Stimulated activated CD8-positive, alpha-beta memory T cell treated with anti-CD3 and anti-CD28 coated beads, Interleukin-4, amount 100 ng/mL, for 48 hours (primary cell): ENCODE data around the gene ALG11.

Experiments
- DNase-seq: peaks from one replicate; pipeline ENCODE4 v3.0.0-alpha.2; 2020

ALG11 gene

DNA sequence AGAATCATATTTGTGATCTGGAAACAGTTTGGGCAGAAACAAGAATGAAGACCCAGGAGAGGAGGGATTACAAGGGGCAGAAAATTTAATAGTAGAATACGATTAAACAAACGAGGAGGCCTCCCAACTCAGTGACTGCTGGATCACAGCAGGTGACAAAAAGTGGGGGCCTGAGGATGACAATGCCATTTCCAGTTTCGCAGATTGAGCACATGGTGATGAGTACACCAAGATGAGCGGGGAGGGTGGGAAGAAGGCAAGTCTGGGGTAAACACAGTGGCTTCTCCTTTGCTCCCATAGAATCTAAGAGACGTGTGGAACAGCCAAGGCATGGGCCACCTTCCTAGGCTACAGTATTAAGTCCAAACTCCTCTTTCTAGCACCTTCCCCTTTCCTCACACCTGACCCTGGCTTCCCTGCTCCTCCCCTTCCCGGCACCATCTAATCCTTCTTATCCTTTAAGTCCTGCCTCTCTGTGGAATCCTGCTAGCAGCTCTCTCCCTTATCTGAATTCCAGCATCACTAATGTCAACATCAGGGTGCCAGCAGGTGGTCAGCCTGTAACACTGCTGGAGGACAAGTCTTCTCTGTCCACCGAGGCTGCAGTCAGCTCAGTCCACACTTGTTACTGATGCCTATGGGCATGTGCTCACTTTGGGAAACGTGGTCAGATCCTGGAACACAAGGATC, 14.4 kb upstream of the ALG11 start:
- DNase-seq = no peak

GRCh38 chr13:51998723-51999509, 13.3 kb upstream of the ALG11 start:
- DNase-seq = no peak

GRCh38 chr13:51999510-51999911, 12.7 kb upstream of the ALG11 start:
- DNase-seq = no peak

DNA sequence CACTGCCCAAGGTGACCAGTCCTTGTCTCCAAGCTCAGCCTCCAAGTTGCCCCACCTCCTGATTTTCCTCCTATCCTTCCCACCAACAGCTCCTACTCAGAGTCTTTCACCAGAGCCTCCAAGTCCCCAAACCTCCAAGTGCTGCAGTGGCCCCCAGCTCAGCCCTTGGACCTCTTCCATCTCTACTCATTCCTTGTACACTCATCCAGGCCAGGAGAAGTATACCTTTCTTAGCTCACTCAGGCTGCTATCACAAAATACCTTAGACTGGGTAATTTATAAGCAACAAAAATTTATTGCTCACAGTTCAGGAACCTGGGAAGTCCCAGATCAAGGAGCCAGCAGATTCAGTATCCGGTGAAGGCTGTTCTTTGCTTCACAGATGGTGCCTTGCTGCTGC, 12.3 kb upstream of the ALG11 start:
- DNase-seq = no peak

DNA sequence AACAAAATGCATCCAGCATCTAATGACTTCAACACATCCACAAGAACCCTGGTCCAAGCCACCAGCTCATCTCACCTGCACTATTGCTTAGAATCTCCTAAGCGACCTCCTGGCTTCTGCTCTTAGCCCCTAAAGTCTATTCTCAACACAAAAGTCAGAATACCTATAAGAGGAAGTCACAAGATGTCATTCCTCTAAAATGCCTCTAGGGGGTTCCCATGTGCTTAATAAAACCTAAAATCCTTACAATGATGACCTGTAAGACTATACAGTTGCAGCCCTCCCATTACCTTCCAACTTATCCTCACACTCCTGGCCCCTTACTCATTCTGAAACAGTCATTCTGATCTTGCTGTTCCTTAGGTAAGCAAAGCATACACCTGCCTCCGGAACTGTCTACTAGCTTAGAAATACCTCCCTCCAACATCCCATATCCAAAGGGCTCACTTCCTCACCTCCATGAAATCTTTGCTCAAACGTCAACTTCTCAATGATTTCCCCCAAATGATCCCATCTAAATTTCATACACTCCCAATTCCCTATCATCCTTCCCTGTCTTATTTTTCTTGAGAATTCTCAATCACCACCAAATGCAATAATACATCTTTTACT, 11.0 kb upstream of the ALG11 start:
- no peak for DNase-seq

DNA sequence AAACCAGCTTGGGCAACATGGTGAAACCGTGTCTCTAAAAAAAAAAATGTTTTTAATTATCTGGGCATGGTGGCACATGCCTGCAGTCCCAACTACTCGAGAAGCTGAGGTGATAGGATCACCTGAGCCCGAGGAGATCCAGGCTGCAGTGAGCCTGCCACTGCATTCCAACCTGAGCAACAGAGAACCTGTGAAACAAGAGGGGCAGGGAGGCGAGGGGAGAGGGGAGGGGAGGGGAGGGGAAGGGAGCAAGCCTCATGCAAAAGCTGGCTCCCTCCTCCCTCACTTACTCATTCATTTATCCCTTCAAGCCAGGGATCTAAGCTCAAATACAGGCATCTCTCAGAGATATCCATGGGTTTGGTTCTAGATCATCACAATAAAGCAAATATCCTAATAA, 9.8 kb upstream of the ALG11 start:
- DNase-seq = no peak

DNA sequence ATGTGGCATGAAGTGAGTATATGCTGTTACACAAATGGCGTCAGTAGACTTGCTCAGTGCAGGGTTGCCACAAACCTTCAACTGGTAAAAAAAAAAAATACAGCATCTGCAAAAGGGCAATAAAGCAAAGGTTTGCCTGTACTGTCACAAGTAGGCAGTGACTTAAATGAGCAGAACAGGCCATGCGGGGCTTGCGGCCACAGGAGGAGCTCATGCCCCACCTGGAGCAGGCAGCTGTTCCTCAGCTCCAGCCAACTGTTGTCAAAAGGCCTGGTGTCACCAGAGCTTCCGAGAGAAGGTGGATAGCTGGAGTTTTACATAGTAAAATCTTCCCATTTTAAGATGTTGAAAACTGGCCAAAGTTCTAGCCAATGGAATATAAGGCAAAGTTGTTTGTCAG, 8.7 kb upstream of the ALG11 start:
- no peak for DNase-seq

GRCh38 chr13:52004511-52005170, 7.6 kb upstream of the ALG11 start:
- no peak for DNase-seq

DNA sequence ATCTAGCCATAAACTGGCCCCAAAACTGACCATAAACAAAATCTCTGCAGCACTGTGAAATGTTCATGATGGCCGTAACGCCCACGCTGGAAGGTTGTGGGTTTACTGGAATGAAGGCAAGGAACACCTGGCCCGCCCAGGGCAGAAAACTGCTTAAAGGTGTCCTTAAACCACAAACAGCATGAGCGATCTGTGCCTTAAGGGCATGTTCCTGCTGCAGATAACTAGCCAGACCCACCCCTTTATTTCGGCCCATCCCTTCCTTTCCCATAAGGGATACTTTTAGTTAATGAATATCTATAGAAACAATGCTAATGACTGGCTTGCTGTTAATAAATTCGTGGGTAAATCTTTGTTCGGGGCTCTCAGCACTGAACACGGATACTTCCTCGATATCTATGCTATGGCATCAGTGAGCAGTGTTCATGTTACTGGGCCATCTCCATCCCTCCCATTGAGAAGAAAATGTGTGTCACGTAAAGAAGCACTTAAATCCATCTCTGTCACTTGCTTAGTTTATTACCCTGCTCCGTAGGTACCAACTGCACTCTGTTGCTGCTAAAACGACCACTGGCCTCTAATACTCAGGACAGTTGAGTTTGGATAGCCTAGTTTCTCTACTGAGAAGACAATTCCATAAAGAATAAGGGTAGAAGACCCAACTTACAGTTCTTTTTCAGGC, 6.2 kb upstream of the ALG11 start:
- no peak for DNase-seq

DNA sequence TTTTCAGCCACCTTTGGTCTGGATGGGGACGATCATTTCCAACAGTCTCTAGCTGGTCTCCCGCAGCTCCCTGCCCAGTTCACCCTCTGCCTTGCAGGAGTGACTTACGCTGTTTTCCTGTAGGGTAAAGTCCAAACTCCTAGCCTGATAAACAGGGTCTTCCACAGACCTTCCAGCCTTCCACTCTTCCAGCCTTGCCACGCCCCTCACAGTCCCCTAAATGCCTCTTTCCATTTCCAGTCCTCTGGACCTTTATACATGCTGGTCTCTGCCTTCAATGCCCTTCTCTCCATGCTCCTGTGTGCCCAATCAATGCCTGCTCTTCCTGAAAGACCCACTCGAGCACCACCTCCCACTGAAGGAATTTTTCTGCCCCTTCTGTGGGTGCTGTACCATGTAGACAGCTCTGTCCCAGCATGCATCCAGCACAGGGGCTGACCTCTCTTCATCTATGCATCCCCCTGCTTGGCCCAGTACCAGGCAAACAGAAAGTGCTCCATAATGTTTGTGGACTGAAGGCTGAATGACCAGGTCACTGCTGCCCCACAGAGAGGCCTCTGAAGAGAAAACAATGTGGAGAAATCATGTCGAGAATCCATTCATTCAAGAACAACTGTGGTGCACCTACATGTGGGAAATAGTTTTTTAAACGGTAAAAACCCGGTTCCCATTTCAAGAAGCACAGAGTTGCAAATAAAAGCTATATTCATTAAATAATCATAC, 5.5 kb upstream of the ALG11 start:
- DNase-seq = no peak

- DNase-seq = no peak
Measured at GRCh38 chr13:52009946-52010345, 2.3 kb upstream of the ALG11 start.

DNA sequence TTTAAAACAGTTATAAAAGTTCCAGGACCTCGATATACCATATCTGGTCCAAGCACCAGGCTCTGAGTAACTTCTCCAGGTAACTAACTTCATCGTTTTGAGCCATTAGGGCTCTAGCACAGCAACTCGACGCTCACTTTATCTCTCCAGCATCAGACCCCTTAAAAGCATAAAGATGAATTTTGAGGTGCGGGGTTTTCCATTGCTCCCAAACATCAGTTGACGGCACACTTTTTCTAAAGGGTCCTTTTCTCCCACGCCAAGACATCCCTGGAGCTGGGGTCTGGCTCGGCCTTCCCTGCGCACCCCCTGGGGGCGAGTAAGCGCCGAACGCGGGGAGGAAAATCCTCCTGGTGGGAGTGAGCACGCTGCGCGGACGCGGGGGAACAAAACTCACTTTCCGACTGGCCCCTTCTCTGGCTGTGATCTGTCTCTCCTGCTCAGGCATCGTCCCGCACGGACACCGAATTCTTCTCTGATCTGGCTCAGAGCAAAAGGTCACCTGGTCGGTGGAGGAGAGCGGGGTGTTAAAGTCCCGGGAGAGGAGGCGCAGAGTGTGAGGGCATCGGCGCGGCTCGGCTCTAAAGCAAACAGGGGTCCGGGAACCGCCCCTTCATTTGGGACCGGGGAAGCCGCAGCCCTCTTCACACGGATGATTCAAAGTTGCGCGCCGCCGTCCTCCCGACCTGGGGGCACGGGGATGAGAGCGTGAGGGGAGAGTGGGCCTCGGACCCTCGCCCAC, 1.1 kb upstream of the ALG11 start, which contains the start of gene ATP7B:
TSS of gene ATP7B (minus strand) at position 561 of the 742 bp plus-strand sequence. CDS start at position 448, 113 bp downstream.
- DNase-seq = peak; percentile 47

DNA sequence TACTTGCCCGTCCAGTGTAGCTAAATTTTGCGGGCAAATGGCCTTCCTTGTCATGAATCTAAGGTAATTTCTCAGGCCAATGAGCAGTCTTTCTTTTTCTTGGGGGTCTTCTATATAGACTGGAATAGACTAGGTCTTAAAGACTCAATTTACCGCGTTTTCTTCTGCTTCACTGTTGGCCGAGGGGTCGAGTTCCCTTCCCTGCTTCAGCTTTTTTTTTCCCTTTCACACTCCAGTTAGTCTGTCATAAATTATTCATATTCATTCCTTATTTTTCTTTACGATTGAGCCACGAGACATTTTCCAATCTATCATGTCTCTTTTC, 276 bp downstream of the ALG11 start:
- no peak for DNase-seq

DNA sequence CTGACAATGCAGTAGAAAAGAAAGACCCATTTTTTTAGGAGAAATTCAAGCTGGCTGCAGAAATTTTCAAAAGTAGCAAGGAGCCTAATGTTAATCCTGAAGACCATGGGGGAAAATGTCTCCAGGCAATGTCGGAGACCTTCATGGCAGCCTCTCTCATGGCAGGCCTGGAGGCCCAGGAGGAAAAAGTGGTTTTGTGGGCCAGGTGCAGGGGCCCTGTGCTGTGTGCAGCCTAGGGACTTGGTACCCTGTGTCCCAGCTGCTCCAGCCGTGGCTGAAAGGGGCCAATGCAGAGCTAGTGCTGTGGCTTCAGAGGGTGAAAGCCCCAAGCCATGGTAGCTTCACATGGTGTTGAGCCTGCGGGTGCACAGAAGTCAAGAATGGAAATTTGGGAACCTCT, 4.1 kb downstream of the ALG11 start:
- no peak for DNase-seq

DNA sequence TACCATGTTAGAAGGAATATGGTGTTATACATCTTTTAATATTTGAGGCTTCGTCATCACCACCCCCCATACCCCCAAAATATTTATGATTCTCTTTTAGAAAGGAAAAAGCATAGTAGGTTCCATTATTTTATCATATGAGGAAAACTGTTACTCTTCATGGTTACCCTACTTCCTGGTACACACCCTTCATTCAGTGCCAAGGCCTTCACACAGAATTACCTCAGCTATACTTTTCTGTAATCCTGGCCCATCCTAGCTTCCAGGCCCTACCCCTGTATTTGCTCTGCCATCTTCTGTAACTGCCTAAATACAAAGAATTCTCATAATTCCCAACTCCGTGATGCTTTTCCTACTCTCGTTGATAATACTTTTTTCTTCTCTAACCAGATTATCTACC, 8.0 kb downstream of the ALG11 start:
- DNase-seq = no peak

DNA sequence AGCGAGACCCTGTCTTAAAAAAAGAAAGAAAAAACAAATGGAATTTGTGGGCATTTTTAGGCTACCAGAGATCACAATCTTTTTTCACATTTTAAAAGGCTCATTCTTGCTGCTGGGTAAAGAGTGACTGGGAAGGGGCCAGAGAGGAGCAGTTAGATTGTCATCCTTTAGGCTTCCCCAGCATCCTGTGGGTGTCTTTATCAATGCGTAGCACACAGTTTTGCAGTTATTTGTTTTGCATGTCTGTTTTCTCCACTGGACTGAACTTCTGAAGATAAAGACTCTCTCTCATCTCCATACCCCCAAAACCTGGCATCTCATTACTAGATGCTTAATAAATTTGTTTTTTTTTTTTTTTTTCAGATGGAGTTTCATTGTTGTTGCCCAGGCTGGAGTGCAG, 10.2 kb downstream of the ALG11 start:
- DNase-seq = no peak

- DNase-seq = no peak
Measured at GRCh38 chr13:52024481-52024880, 12.3 kb downstream of the ALG11 start, which contains the start of gene UTP14C. TSS of gene UTP14C (plus strand) at chr13:52024691. CDS start at chr13:52028805, 4,114 bp downstream.

- DNase-seq = no peak
Measured at GRCh38 chr13:52025475-52026245, 13.5 kb downstream of the ALG11 start.

GRCh38 chr13:52026246-52026626, 14.0 kb downstream of the ALG11 start:
- no peak for DNase-seq

GRCh38 chr13:52027832-52028231, 15.6 kb downstream of the ALG11 start:
- no peak for DNase-seq

DNA sequence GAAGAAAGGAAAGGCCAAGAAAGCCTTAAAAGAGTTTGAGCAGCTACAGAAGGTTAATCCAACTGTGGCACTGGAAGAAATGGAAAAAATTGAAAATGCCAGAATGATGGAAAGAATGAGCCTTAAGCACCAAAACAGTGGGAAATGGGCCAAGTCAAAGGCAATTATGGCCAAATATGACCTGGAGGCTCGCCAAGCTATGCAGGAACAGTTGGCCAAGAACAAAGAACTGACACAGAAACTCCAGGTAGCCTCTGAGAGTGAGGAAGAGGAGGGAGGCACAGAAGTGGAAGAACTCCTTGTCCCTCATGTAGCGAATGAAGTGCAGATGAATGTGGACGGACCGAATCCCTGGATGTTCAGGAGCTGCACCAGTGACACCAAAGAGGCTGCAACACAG, 17.4 kb downstream of the ALG11 start:
- no peak for DNase-seq
